HUDEP-2 (cell line): ENCODE data around the gene ZNF148.

Experiments
- DNase-seq, 76 experiments: peaks; one replicate each; lab custom pipeline; 2025; ENCODE audit not compliant: unreplicated experiment in 76 of 76; lab: John Stamatoyannopoulos, UW

The ZNF148 gene

DNA sequence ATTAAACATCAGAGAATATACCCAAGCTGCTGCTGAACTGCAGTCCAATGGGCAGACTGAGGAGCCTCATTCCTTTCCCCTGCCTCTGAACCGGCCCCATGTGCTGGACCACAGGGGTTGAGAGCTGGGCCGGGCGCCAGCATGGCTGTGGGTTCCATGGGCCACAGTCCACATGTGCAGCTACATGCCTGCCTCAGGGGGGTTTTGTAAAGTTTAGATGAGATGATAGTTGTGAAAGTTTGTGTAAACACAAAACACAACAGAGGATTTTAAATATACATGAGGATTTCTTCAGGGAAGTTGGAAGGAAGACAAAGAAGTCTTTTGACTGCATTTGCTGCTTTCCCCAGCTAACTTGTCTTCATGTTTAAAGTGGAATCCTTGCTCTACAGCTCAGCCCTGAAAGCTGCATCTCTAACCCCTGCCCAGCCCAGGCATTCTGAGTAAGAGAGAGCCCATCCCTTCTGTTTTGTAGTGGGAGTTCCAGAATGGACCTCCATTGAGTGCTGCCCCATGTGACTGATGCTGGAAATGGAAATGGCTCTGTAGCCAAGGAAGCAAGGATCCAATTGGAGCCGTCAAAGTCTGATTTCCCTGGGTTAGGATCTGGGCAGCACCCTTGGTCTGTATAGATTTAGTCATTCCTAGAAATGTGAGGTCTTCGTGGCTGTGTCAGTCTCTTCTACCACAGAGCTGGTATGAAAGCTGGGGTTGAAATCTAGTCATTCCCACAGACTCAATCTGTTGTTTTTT is 180.1 kb downstream of the ZNF148 start:
- no peak for DNase-seq

- DNase-seq: no peak
Observed at GRCh38 chr3:125194061-125194848, 180.9 kb downstream of the ZNF148 start.

GRCh38 chr3:125192190-125193035 is 182.7 kb downstream of the ZNF148 start:
- no peak for DNase-seq

DNA sequence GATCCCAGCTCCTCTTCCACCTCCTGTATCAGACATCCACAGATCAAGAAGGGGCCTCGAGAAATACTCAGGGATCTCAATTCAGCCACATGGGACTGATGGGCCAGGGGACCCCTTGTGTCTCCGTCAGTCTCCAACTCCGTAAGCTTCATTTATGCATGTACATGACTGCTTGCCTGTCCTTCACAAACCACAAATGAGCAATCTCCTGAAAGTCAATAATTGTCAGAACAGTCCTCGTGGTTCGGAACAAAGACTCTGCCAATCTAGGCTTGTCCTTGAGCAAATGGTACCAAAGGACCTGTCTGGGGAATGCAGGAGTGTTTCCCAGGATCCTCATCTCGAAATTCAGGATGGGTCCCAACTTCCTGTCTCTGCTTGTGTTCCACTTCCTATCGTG is 183.4 kb downstream of the ZNF148 start:
- DNase-seq: no peak

DNA sequence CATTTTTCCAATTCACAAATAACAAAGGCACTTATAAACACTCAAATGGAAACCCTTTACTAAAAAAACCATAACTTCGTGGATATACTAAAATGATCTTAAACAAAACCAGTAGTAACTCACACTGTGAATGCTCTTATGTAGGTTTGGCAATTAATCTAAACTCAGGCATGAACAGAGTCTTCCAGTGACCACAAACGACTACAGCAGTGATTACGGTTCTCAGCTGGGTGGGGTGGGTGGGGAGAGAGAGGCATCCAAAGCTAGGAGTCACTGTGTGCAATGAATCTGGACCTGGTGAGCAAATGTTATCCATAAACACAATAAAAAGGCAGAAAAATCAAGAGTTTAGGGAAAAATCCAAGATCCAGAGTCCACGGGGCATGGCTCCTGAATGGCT is 183.9 kb downstream of the ZNF148 start:
- DNase-seq: no peak

DNA sequence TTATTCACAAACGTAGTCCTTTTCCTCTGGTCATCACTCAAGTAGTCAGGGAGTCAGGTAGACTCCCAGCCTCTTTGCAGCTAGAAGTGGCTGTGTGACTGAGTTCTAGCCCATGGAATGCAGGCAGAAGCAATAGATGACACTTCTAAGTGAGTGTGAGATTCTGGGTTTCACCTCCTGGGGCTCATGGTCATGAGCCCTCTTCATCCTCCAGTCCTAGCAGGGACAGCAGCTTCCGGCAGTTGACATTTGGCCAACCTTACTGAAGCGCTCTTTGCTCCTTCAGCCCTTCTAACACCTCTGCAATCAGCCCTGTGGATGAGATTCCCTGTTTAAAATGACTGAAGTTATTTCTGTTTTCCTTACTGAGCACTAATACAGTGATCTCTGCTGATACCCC is 184.3 kb downstream of the ZNF148 start:
- DNase-seq: no peak

GRCh38 chr3:125189378-125190165 is 185.6 kb downstream of the ZNF148 start:
- DNase-seq: peak in 4 of 76 experiments; percentile 5 to 22 (median 8)

- DNase-seq: no peak
Observed at GRCh38 chr3:125188955-125189354, 186.2 kb downstream of the ZNF148 start.

DNA sequence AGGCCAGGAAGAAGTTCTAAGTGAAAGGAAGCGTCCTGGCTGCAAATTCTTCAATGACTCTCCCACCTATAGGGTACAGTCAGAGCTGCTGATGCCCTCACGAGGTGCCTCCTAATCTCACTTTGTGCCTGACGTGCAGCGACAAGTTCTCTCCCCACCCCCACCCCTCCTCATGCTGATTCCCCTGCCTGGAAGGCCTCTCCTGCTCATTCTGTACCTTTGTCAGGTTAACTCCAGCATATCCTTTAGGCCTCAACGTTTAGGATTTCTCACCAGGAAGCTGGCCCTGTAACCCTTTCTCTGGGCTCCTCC is 187.6 kb downstream of the ZNF148 start:
- DNase-seq: no peak

GRCh38 chr3:125186800-125187598 is 188.1 kb downstream of the ZNF148 start:
- no peak for DNase-seq

DNA sequence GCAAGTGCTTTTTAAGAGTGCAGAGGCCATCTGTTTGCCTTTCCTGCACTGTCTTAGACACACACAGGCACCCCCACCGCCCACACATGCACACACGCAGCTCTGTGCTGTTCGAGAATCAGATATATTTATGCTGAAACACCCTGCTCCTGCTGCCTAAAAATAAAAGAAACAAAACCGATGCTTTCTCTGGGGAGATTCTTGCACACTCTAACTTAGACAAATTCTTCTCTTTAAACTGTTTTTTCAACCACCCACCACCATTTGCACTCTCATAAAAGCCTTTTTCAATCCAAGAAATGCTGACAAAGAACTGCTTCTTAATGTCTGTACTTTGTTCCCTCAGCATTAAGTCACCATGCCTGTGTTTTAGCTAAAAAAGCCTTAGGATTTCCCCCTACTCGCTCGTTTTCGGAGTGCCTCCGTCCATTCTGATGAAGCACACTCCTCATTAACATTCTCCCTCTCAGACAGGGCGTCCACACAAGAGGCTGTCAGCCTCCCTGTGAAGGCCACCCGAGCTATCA is 188.8 kb downstream of the ZNF148 start:
- peak in 39 of 76 experiments; percentile 1 to 61 (median 34) for DNase-seq

GRCh38 chr3:125185805-125186204 is 189.3 kb downstream of the ZNF148 start:
- no peak for DNase-seq

DNA sequence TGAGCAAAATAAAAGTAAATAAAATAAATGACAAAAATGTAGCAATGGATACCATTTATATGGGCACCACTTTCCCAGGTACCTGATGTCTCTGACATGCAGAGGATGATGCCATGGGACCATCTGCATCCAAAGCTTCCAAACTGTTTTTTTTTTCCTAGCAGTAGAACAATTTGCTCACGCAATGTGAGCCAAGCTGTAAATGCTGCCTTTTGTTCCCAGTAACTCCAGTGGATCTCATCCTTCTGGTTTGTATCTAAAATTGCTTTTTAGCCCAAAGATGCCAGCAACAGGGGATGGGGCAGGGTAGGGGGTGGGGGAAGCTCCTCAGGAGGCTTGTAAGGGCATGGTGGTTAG is 195.3 kb downstream of the ZNF148 start:
- DNase-seq: no peak

DNA sequence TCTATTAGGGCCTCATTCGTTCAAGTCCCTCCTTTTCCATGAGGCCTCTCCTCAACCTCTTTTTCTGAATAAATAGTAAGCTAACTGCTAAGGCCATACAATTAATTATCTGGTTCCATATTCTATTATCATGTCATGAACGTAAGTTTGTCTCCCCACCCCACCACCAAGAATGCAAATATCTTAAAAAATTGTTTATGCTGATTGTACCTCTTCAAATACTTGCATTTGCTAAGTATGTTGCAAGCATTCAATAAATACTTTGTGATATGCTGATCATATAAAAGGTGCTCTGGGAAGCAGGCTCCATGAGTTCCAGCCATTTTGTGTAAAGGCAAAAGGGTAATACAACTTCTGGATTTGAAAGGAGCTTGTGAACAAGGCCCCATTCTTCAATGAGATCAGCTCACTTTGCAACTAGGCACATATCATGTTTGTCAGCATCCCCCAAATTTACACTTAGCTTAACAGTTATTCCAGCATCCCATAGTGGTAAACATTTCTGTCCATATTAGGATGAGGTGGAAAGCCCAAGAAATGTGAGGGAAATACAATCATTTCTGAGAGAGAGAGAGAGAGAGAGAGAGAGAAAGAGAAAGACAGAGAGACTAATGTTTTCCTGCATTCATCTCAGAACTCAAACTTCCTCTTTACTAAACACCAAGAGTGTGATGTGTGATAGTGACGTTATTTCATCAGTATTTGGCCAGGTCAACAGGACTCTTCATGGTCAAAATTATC is 195.8 kb downstream of the ZNF148 start:
- DNase-seq: no peak

DNA sequence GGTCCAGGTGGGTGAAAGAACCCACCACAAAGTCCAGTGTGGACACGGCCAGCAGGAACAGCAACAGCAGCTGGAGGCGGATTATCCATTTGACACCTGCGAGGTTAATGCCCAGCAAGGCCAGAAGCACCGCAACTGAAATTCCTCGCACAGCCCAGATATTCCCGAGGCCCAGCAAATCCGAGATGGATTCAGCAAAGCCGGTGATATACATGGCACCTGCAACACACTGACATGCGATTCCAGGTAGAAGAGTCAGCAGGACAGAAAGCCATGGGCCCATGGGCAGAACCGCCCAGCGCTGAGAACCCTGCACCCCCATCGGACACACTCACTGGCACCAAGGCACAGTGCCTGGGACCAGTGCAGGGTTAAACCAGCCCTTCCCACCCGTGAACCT is 197.4 kb downstream of the ZNF148 start:
- DNase-seq: no peak
